Muscle of leg (tissue), 11 donors: ENCODE results near the gene UTP4. TPM values are rescaled to one million over a fixed set of nuclear protein-coding genes. Genes with fewer than 3 reads are reported as not detected.
"Not testable (repeated sequence)": the region's sequence is repeated elsewhere in the genome, so short reads cannot be mapped to it uniquely, and the experiment has no call there.

ENCODE experiments used
- DNase-seq: peaks from one replicate; pipeline ENCODE4 v3.0.0; 2013
- H3K27ac ChIP-seq: one replicate; pipeline ENCODE4 v1.5.1; 2013; ENCODE audit warnings: mild to moderate bottlenecking, low read length, control low read depth
- H3K27me3 ChIP-seq: one replicate; pipeline ENCODE4 v1.6.1; 2013; ENCODE audit warnings: low read length; ENCODE audit not compliant: control insufficient read depth, insufficient read depth
- H3K36me3 ChIP-seq: one replicate; pipeline ENCODE4 v1.6.1; 2013; ENCODE audit warnings: low read length; ENCODE audit not compliant: control insufficient read depth, insufficient read depth
- H3K4me1 ChIP-seq: one replicate; pipeline ENCODE4 v1.6.1; 2013; ENCODE audit warnings: low read length; ENCODE audit not compliant: control insufficient read depth, insufficient read depth
- H3K4me3 ChIP-seq: one replicate; pipeline ENCODE4 v1.5.1; 2013; ENCODE audit warnings: low read length, control low read depth
- H3K9me3 ChIP-seq: replicated peaks from 2 replicates; pipeline ENCODE4 v1.6.1; 2013; ENCODE audit warnings: low read depth, low read length; ENCODE audit not compliant: control insufficient read depth
- WGBS: methylation state at CpG from one replicate; pipeline ENCODE4 v1.1.5; 2013; ENCODE audit warnings: missing lambda C conversion rate; ENCODE audit not compliant: insufficient coverage; 5-methylcytosine and 5-hydroxymethylcytosine counted together
- polyA plus RNA-seq, 8 donors: library from polyadenylated mRNA; unstranded; fragments of 120-200 nt; gene quantifications; one replicate each; pipeline versions ENCODE4 v1.2.1 to v1.2.3, GENCODE V29; 2013; ENCODE audit warnings: inconsistent platforms in 1 of 8, low replicate concordance in 1 of 8; ENCODE audit not compliant: insufficient read length in 8 of 8, insufficient read depth in 1 of 8
- total RNA-seq: library from RNA; stranded (reverse); fragments of 120-200 nt; gene quantifications from one replicate; pipeline ENCODE4 v1.2.4, GENCODE V29; 2013

UTP4 gene
- total and polyA plus RNA-seq, 9 donors = 16.9 to 41.0 (median 35.1) TPM

GRCh38 chr16:69116256-69116875 is 16.1 kb upstream of the UTP4 start:
- WGBS = 65% methylated on average over 7 of the region's 7 CpGs
- H3K27me3 ChIP-seq = no peaks in the 10 kb centered on the region
- H3K4me1 ChIP-seq = peaks cover 7% of the 10 kb centered on the region
- H3K36me3 ChIP-seq = peaks cover 78% of the 10 kb centered on the region
- H3K27ac ChIP-seq = peak overlapping the region; percentile 42
- no peaks in the 10 kb centered on the region for H3K9me3 ChIP-seq
- peak; percentile 58 for DNase-seq
- H3K4me3 ChIP-seq = no peak overlapping the region

DNA sequence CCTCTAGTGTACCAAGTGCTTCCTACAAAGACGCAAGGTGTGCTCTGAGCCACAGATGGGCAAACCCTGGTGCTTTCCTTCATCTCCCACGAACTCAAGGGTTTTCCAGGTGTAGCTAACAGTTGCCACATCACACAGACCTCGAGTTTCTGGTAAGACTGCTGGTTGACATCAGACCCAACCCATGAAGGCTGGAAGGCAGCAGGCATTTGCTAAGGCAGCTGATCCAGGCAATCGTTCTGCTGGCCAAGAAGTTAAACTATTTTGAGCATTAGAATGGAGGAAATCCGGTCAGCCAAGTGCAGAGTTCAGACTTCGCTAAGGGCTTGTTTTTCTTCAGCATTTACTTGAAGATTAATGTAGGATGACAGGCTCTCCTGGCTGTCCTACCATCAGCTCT is 15.5 kb upstream of the UTP4 start:
- H3K9me3 ChIP-seq = no peaks in the 10 kb centered on the region
- peaks cover 74% of the 10 kb centered on the region for H3K36me3 ChIP-seq
- peak overlapping the region; percentile 42 for H3K27ac ChIP-seq
- DNase-seq = peak; percentile 26
- H3K27me3 ChIP-seq = no peaks in the 10 kb centered on the region
- whole genome bisulfite sequencing = 78% methylated on average over 3 of the region's 6 CpGs
- peaks cover 7% of the 10 kb centered on the region for H3K4me1 ChIP-seq
- H3K4me3 ChIP-seq = no peak overlapping the region

DNA sequence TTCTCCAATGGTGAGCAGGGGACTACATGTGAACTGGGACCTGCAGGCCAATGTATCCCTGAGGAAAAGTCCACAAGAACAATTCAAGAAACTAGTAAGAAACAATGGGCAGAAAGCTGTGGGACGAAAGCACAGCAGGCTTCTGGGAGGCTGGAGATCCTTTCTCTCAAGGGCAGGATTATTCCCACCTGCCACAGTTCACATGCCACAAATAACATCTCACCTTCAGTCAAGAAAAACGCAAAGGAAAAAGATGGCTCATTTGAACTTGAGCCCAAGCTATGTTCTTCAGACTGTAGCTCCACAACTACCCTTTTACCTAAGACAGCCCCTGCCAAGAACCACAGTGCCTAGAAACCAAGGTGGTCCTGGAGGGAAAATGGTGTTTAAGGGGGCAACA is 14.0 kb upstream of the UTP4 start:
- Histone ChIP-seq H3K27me3 (no peaks in the 10 kb centered on the region), H3K4me1 (peaks cover 7% of the 10 kb centered on the region), H3K27ac (no peak overlapping the region), H3K36me3 (peaks cover 70% of the 10 kb centered on the region), H3K9me3 (no peaks in the 10 kb centered on the region), H3K4me3 (no peak overlapping the region)
- WGBS = 80% methylated on average over 1 of the region's 2 CpGs
- no peak for DNase-seq

DNA sequence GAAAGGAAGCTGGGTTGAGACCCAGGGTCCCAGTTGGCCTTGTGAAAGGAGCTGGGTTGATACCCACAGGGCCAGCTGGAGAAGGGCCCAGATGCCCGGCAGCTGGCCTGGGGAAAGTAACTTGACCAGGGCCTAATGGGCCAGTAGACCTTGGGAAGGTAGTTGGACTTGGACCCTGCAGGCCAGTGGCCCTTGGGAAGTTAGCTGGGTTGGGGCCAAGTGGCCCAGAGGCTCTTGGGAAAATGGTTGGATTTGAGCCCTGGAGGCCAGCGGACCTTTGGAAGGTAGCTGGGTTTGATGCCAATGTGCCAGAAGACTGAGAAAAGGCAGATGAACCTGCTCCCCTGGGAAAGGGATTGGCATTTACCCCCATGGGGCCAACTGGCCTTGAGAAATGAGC is 13.5 kb upstream of the UTP4 start:
- H3K27ac ChIP-seq = no peak overlapping the region
- H3K9me3 ChIP-seq = no peaks in the 10 kb centered on the region
- peaks cover 68% of the 10 kb centered on the region for H3K36me3 ChIP-seq
- no peaks in the 10 kb centered on the region for H3K27me3 ChIP-seq
- H3K4me3 ChIP-seq = no peak overlapping the region
- WGBS = 95% methylated on average over 2 of the region's 2 CpGs
- H3K4me1 ChIP-seq = peaks cover 7% of the 10 kb centered on the region
- no peak for DNase-seq

DNA sequence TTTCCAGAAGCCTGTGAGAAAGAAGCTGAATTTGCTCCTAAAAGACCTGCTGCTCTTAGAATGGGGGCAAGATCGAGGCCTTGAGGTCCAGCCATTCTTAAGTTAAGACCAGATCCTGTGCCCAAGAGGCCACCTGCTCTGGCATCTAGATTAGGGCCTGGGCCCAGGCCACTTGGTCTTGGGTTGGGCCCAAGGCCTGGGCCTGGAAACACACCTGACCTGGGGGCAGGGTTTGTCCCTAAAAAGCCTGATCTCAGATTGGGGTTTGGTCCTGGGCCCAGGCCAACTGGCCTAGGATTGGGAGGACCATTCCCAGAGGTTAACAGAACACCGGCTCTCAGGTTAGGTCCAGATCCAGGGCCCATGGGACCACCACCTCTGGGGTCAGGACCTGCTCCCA is 12.9 kb upstream of the UTP4 start:
- DNase-seq = no peak
- Histone ChIP-seq H3K27me3 (no peaks in the 10 kb centered on the region), H3K9me3 (no peaks in the 10 kb centered on the region), H3K27ac (no peak overlapping the region), H3K4me1 (peaks cover 7% of the 10 kb centered on the region), H3K4me3 (no peak overlapping the region), H3K36me3 (peaks cover 64% of the 10 kb centered on the region)
- 96% methylated on average over 2 of the region's 2 CpGs for WGBS

DNA sequence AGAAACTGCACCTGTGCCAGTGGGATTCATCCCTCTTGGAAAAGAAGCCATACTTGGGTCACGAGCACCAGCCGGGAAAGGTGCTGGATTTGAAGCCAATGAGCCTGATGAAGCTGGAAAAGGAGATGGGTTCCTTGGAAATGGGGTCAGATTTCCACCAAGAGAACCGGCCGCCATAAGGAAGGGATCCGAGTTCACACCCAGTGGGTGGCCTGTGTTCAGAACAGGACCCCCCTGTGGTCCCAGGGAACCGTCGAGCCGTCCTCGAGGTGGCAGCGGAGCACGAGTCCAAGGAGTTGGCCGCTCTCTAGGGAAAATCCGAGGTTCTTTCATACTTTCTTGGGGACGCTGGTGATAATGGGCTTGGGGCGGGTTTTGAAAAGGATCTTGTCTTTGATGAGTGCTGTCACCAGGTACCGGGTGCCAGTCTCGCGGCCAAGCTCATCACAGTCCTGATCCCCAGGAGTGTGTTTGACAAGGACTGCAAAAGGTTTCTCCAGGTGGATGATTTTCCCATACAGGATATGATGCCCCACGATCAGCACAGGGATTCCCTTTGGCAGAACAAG is 12.3 kb upstream of the UTP4 start:
- H3K4me3 ChIP-seq = no peak overlapping the region
- H3K4me1 ChIP-seq = peaks cover 7% of the 10 kb centered on the region
- WGBS = 96% methylated on average over 16 of the region's 19 CpGs
- H3K36me3 ChIP-seq = peaks cover 58% of the 10 kb centered on the region
- H3K27ac ChIP-seq = no peak overlapping the region
- no peaks in the 10 kb centered on the region for H3K27me3 ChIP-seq
- no peaks in the 10 kb centered on the region for H3K9me3 ChIP-seq
- DNase-seq = no peak

DNA sequence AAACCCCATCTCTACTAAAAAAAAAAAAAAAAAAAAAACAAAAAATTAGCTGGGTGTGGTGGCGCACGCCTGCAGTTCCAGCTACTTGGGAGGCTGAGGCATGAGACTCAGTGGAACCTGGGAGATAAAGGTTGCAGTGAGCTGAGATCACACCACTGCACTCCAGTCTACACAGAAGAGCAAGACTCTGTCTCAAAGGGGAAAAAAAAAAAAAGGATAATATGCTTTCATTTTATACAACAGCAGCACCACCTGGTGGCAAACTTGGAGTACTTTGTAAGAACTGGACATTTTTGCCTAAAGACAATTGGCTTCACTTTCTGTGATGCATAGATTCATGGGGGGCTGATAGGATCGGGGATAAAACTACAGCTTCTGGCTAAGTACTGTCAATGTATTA is 8.5 kb upstream of the UTP4 start:
- DNase-seq = peak; percentile 79
- H3K27me3 ChIP-seq = no peaks in the 10 kb centered on the region
- no peak overlapping the region for H3K4me3 ChIP-seq
- H3K9me3 ChIP-seq = no peaks in the 10 kb centered on the region
- H3K36me3 ChIP-seq = peaks cover 27% of the 10 kb centered on the region
- 29% methylated on average over 1 of the region's 3 CpGs for WGBS
- no peaks in the 10 kb centered on the region for H3K4me1 ChIP-seq
- H3K27ac ChIP-seq = no peak overlapping the region

DNA sequence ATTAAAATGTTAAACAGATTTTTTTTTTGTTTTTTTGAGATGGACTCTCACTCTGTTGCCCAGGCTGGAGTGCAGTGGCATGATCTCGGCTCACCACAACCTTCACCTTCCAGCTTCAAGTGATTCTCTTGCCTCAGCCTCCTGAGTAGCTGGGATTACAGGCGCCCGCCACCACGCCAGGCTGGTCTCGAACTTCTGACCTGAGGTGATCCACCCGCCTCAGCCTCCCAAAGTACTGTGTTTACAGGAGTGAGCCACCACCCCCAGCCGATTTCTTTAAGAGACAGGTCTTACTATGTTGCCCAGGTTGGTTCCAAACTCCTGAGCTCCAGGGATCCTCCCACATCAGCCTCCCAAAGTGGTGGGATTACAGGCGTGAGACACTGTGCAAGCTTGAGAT is 8.0 kb upstream of the UTP4 start:
- peaks cover 22% of the 10 kb centered on the region for H3K36me3 ChIP-seq
- not testable (repeated sequence) for DNase-seq, H3K9me3 ChIP-seq, H3K27me3 ChIP-seq, H3K4me3 ChIP-seq, H3K4me1 ChIP-seq, H3K27ac ChIP-seq
- WGBS = 89% methylated on average over 6 of the region's 8 CpGs

GRCh38 chr16:69124961-69125360 is 7.5 kb upstream of the UTP4 start:
- H3K4me3 ChIP-seq, H3K27me3 ChIP-seq, H3K4me1 ChIP-seq, H3K27ac ChIP-seq, H3K9me3 ChIP-seq, DNase-seq: not testable (repeated sequence)
- WGBS = 98% methylated on average over 8 of the region's 14 CpGs
- H3K36me3 ChIP-seq = peaks cover 17% of the 10 kb centered on the region

- Histone ChIP-seq H3K36me3 (peaks cover 6% of the 10 kb centered on the region), H3K4me1 (no peaks in the 10 kb centered on the region), H3K4me3 (no peak overlapping the region), H3K27ac (no peak overlapping the region), H3K9me3 (no peaks in the 10 kb centered on the region), H3K27me3 (no peaks in the 10 kb centered on the region)
- DNase-seq = no peak
- 100% methylated on average over 2 of the region's 3 CpGs for WGBS
Observed at GRCh38 chr16:69126221-69126620, 6.2 kb upstream of the UTP4 start.

DNA sequence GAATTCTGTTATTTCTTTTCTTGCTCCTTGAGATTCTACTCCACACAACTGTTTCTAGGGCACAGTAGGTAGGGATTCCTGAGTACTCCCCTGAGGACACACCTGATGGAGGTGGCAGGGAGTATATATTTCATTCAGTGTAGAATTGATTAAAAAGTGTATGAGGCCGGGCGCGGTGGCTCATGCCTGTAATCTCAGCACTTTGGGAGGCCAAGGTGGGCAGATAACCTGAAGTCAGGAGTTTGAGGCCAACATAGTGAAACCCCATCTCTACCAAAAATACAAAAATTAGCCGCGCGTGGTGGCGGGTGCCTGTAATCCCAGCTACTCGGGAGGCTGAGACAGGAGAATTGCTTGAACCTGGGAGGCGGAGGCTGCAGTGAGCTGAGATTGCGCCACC is 5.6 kb upstream of the UTP4 start:
- not testable (repeated sequence) for H3K27ac ChIP-seq, H3K9me3 ChIP-seq, H3K4me1 ChIP-seq, H3K4me3 ChIP-seq, DNase-seq, H3K36me3 ChIP-seq, H3K27me3 ChIP-seq
- 90% methylated on average over 2 of the region's 10 CpGs for WGBS
